Activated CD4-positive, alpha-beta T cell treated with anti-CD3 and anti-CD28 coated beads, Interleukin-2, amount 50 U/mL, for 48 hours (primary cell): ENCODE measurements around the gene ATF5.

Source experiments
- DNase-seq, 2 experiments: peaks; one replicate each; pipeline ENCODE4 v3.0.0-alpha.2; 2020

The ATF5 gene

DNA sequence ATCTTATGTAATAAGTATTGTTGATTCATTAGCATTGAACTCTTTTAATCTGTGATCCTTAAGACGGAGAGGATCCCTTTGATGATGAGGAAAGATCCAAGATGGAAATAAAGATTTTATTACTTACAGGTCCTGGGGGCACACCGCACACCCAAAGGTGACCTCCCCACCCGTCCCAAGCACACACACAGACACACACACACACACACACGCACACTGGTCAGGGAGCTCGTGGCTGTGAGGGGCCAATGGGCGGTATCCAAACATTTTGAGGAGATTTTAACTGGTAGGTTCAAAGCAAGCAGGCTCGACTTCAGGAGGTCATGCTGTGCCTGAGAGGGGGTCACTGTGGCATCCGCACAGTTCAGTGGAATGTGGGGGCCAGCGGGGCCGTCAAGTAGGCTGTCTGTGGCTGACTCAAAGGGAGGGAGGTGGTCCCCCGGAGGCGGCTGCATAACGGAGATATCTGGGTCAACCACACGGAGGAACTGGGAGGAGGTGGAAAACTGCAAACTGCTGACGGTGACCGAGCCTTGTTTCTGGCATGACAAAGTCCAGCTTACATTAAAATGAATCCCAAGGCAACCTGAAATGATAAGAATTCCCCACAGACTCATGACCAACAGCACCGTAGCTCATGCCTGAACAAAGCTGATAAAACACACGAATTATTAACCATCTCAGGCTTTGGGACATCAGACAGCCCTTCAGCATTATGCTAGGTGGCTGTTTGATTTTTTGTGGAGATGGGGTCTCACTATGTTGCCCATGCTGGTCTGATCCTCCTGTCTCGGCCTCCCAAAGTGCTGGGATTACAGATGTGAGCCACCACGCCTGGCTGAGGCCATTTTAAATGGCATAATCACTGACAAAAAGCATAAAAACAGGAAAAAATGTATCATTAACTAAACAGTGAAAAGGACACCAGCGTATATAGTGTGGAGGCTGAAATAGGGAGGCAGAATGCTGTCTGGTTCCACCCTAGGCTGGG lies 52.9 kb downstream of the ATF5 start:
- no peak for DNase-seq
